HUDEP-2 (cell line): Measurements from ENCODE around the gene MT1E.
"Not testable (repeated sequence)": the region's sequence is repeated elsewhere in the genome, so short reads cannot be mapped to it uniquely, and the experiment has no call there.

Experiments
- DNase-seq, 76 experiments: peaks; one replicate each; lab custom pipeline; 2025; ENCODE audit not compliant: unreplicated experiment in 76 of 76; lab: John Stamatoyannopoulos, UW

Gene MT1E

GRCh38 chr16:56625140-56625942 lies at the start of gene MT1E:
TSS of gene MT1E (plus strand) at chr16:56625781. CDS start at chr16:56625852, 71 bp downstream.
- DNase-seq = peak in 4 of 76 experiments; percentile 13 to 40 (median 20)

DNA sequence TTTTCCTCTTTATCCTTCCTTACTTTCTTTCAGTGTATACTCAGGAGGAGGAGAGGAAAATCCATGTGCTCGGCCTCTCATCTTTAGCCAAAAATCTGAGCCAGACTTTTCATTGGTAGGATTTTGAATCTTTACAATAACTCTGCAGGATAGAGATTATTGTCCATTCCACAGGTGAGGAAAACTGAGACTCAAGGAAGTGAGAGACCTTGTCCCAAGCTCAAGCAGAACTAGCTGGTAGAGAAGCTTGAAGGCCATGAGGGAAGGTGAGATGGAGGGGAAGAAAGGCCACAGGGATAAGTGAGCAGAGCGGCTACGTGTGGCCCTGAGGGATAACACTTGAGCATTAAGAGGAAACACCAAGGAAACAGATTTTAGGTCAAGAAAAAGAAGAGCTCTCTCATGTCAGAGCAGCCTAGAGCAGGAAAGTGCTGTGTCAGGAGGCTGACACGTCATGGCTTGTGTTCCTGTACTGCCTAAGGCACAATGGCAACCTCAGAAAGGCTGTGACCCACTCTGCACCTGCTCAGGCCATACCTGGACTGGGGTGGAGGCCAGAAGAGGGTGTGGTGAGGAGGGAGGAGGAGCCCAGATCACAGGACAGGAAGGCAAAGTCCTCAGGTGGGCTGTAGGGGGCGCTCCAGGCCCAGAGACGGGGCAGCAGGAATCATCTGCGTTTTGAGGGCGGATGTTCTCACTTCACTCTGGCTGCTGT lies 48.8 kb upstream of the MT1E start:
- DNase-seq = peak in 64 of 76 experiments; percentile 3 to 77 (median 47)

DNA sequence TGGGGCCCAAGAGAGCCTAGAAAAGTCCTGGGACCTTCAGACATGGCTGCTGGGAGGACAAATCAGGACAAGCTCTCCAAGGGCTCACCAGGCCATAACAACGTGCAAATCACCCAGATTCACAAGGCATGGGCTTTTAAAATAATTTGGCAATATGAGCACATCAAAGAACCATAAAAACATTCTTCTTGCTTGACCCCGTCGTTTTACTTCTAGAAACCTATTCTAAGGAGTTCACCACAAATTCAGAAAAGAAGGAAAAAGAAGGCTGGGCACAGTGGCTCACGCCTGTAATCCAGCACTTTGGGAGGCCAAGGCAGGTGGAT lies 48.3 kb upstream of the MT1E start:
- DNase-seq = no peak

GRCh38 chr16:56580391-56581048 lies 45.1 kb upstream of the MT1E start:
- no peak for DNase-seq

- not testable (repeated sequence) for DNase-seq
These were observed 42.7 kb upstream of the MT1E start for GRCh38 chr16:56582911-56583310.

- DNase-seq = no peak
These were observed 42.0 kb upstream of the MT1E start for GRCh38 chr16:56583351-56584168.

DNA sequence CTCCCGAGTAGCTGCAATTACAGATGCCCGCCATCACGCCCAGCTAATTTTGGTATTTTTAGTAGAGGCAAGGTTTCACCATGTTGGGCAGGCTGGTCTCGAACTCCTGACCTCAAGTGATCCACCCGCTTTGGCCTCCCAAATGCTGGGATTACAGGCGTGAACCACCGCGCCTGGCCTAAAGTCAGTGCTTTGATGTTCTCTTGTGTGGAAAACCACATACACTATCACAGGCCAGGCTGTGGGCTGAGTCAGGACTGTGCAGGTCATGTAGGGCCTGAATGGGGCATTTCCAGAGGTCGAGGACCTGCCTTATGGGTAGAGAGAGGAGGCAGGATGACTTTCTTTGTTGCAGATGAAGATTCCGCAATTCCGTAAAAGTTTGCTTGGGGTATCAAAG lies 41.3 kb upstream of the MT1E start:
- DNase-seq = no peak

GRCh38 chr16:56588781-56589140 lies 36.8 kb upstream of the MT1E start:
- no peak for DNase-seq

DNA sequence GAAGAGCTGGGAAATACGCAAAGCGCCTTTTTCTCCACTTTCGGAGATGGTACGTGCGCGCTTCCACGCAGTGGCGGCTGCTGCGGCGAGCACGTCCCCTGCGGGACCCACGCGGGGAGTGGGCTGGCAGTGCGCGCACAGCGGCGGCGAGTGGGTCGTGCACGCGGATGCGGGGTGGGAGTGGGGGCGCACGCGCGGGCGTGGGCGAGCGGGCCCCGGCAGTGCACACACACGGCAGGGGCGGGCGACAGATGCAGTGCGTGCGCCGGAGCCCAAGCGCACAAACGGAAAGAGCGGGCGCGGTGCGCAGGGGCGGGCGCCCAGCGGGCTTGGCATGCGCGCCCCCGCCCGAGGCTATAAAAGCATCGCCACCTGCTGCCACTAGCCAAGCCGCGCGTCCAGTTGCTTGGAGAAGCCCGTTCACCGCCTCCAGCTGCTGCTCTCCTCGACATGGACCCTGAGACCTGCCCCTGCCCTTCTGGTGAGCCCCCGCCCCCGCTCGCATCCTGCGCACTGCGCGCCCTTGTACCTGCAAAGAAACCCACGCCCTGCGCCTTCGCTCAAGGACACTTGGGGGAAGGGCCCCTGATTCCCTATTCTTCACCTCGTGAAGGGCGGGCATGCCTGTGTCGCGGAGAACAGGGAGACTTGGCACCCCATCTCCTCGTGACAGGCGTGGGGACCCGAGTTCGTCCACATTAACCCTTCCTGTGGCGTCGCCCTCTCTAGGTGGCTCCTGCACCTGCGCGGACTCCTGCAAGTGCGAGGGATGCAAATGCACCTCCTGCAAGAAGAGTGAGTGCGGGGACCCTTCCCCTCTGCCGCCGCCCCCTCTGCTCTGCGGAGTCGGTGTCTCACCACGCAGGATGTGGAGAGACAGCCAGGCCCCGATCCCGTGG lies 36.2 kb upstream of the MT1E start, which contains the start of gene MT3:
TSS of gene MT3 (plus strand) at position 388 of the 899 bp plus-strand sequence. CDS start at position 451, 63 bp downstream.
- no peak for DNase-seq

DNA sequence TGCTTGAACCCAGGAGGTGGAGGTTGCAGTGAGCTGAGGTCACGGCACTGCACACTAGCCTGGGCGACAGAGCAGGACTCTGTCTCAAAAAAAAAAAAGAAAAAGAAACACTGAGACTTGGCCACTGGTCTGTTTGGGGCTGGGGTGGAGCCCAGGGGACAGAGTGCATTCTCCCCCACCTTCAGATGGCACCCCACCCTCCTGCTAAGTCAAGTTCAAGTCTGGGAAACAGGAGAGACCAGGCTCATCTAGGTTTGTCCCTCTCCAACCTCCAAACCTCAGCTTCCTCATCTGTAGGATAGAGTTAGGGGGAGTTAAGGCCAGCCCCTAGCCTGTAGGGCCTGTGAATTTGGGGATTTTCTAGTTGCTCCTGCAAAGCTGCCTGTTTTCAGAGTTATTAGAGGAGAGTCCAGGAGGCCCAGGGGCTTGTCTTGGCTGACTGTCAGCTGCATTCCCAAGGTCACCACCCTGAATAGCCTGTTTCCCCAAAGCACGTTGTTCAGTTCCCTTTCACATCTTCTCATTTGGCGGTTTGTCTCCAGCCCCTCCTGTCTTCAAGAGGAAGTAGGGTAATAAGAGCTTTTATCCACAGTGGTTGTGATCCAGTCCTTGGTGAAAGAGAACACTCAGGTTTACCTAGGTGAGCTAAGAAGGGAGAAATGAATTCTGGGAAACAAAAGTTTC lies 34.1 kb upstream of the MT1E start:
- no peak for DNase-seq

DNA sequence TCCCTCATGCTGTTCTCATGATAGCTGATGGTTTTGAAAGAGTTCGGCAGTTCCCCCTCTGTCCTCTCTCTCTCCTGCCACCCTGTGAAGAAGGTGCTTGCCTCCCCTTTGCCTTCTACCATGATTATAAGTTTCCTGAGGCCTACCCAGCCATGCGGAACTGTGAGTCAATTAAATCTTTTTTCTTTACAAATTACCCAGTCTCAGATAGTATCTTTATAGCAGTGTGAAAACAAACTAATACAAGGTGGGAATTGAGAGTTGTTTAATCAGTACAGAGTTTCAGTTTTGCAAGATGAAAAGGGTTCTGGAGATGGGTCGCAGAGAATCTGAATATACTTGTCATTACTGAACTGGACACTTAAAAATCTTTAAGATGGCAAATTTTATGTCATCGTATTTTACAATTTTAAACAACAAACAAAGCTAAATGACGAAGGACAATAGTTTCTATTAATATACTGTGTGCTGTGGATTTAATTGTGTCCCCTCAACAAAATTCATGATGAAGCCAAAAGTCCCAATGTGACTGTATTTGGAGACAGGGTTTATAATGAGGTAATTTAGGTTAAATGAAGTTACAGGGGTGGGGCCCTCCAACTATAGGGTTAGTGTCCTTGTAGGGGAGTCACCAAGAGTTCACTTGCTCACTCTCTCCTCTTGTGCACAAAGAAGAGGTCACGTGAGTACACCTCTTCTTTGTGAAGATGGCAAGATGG lies 31.8 kb upstream of the MT1E start:
- no peak for DNase-seq

DNA sequence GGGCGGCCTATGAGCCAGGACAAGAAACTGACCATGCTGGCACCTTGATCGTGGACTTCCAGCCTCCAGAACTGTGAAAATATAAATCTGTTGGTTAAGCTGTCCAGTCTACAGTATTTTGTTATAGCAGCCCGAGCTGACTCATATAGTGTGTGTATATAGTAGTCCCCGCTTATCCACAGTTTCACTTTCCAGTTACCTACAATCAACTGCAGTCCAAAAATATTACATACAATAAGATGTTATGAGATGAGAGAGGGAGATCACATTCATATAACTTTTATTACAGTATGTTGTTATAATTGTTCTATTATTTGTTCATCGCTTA lies 31.3 kb upstream of the MT1E start:
- no peak for DNase-seq

- DNase-seq = peak in 26 of 76 experiments; percentile 3 to 42 (median 20)
These were observed 25.1 kb upstream of the MT1E start for GRCh38 chr16:56600398-56600999.

- no peak for DNase-seq
These were observed 24.3 kb upstream of the MT1E start for GRCh38 chr16:56601325-56601724.

GRCh38 chr16:56603589-56603988 lies 22.0 kb upstream of the MT1E start:
- DNase-seq = peak in 31 of 76 experiments; percentile 4 to 58 (median 19)

- DNase-seq = no peak
These were observed 20.6 kb upstream of the MT1E start for GRCh38 chr16:56604966-56605365.

- no peak for DNase-seq
These were observed 20.1 kb upstream of the MT1E start for GRCh38 chr16:56605475-56605874.

GRCh38 chr16:56606071-56606475 lies 19.5 kb upstream of the MT1E start:
- peak in 9 of 76 experiments; percentile 0 to 51 (median 20) for DNase-seq
